ENCODE measurements around the gene PLCL2.
"Not testable (repeated sequence)": the region's sequence is repeated elsewhere in the genome, so short reads cannot be mapped to it uniquely, and the experiment has no call there.

Gene PLCL2

DNA sequence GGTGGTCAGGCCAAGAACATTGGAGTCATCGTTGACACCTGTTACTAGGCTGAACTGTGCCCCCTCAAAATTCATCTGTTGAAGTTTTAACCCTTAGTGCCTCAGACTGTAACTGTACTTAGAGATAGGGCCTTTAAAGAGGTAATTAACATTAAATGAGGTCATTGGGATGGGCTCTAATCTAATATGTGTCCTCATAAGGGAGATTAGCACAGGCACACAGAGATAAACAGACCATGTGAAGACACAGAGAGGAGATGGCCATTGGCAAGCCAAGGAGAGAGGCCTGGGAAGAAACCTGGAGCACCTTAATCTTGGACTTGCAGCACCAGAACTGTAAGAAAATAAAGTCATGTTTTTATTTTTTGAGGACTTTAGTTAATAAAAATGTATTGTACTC lies 59.6 kb downstream of the PLCL2 start:
- H3K27ac ChIP-seq = no peak overlapping the region
- no peak for DNase-seq (ENCODE audit: low spot score)
- POLR2A ChIA-PET (ENCODE audit: low non-redundant PET) = no interaction called here
- TF ChIP-seq, protein P1, sequence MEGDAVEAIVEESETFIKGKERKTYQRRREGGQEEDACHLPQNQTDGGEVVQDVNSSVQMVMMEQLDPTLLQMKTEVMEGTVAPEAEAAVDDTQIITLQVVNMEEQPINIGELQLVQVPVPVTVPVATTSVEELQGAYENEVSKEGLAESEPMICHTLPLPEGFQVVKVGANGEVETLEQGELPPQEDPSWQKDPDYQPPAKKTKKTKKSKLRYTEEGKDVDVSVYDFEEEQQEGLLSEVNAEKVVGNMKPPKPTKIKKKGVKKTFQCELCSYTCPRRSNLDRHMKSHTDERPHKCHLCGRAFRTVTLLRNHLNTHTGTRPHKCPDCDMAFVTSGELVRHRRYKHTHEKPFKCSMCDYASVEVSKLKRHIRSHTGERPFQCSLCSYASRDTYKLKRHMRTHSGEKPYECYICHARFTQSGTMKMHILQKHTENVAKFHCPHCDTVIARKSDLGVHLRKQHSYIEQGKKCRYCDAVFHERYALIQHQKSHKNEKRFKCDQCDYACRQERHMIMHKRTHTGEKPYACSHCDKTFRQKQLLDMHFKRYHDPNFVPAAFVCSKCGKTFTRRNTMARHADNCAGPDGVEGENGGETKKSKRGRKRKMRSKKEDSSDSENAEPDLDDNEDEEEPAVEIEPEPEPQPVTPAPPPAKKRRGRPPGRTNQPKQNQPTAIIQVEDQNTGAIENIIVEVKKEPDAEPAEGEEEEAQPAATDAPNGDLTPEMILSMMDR (conservative IDR thresholded peaks at IDR 0.05; ENCODE audit: low read depth) = no peak
- CTCF ChIA-PET = no interaction called here

DNA sequence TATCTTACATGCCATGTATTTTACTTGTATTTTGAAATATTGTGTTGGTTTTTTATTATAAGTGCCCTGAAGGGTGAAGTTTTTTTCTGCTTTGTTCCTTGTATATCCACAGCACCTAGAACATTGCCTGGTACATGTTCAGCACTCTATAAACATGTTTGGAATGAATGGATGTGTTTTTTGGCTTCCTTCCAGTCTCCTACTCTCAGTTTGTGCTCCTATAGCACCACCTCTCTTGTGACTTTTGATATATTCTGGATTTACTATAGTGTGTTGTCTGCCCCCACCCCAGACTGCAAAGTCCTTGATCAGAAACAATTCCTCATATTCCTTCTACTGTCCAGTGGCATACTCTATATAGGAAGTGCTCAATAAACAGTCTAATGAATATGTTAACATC lies 60.6 kb downstream of the PLCL2 start:
- CTCF ChIA-PET = no interaction called here

DNA sequence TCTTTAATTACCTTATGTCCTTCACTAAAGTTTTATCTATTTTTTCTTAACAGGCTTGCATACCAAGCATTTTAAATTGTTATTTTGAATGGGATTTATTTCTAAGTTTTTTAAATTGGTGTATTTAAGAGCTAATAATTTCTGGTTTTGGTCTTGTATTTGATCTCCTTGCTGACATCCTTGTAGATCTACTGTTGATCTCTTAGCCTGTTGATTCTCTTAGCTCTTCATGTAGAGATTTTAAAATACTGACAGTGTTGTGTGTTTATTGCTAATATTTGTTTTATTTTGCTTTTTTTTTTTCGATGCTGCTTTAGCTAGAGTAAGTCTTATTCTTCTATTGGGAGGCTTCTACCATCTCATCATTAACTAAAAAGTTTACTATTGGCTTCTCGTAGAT lies 65.5 kb downstream of the PLCL2 start:
- TF ChIP-seq, protein P1 (conservative IDR thresholded peaks at IDR 0.05; ENCODE audit: low read depth) = no peak
- CTCF ChIA-PET = no interaction called here
- no peak overlapping the region for H3K27ac ChIP-seq
- POLR2A ChIA-PET (ENCODE audit: low non-redundant PET) = no interaction called here
- no peak for DNase-seq (ENCODE audit: low spot score)

More for the DNA sequence above, 60.6 kb downstream of the PLCL2 start:
- no peak for DNase-seq (ENCODE audit: low spot score)
- no peak overlapping the region for H3K27ac ChIP-seq
- TF ChIP-seq, protein P1 (conservative IDR thresholded peaks at IDR 0.05; ENCODE audit: low read depth) = no peak
- POLR2A ChIA-PET (ENCODE audit: low non-redundant PET) = no interaction called here

DNA sequence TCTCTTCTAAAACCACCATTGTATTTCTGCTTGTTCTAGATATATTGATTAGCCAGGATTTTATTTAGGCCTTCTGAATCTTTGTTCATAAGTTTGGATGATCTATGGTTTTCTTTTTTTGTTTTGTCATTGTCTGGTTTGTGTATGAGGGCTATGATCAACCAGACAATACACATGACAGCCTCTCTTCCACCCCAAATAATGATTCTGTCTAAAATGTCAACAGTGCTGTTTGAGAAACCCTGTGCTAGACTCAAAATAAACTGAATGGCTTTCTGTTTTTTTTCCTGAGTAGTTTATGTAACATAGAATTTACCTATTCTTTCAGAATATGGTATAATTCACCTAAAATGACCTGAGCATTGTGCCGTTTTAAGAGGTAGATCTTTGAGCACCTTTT lies 66.1 kb downstream of the PLCL2 start:
- ChIA-PET POLR2A (ENCODE audit: low non-redundant PET) (no interaction called here), CTCF (no interaction called here)
- TF ChIP-seq, protein P1 (conservative IDR thresholded peaks at IDR 0.05; ENCODE audit: low read depth) = no peak
- no peak for DNase-seq (ENCODE audit: low spot score)
- H3K27ac ChIP-seq = no peak overlapping the region

DNA sequence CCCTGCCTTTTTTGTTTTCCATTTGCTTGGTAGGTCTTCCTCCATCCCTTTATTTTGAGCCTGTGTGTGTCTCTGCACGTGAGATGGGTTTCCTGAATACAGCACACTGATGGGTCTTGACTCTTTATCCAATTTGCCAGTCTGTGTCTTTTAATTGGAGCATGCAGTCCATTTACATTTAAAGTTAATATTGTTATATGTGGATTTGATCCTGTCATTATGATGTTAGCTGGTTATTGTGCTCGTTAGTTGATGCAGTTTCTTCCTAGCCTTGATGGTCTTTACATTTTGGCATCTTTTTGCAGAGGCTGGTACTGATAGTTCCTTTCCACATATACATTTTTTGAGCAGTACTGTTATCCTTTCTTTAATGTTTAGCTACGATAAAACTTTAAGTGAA lies 73.1 kb downstream of the PLCL2 start:
- POLR2A ChIA-PET (ENCODE audit: low non-redundant PET); DNase-seq (ENCODE audit: low spot score); H3K27ac ChIP-seq: not testable (repeated sequence)
- CTCF ChIA-PET = interaction anchor here (0.6 kb wide), 1 partner anchor 134 kb away, joined by 3 read pairs; no protein-coding TSS in a partner anchor

DNA sequence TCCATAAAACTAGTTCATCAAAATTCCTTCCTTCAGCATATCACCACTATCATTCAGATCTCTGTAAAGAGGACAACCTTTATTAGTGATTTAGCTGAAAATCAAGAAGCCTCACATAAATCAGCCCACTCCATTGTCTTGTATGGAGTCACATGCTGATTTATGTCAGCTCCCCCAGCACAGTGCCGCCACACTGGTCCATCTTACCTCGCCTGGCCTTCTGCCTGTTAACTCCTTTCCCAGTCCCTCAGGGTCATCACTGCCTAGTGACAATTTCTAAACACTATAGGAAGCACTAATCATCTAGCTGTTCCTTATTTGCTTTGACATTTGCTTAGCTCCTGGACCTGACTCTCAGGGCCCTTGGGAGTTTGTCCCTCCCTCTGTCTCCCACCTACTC lies 75.4 kb downstream of the PLCL2 start:
- H3K27ac ChIP-seq = no peak overlapping the region
- DNase-seq (ENCODE audit: low spot score) = no peak
- ChIA-PET CTCF (no interaction called here), POLR2A (ENCODE audit: low non-redundant PET) (no interaction called here)
- TF ChIP-seq, protein P1 (conservative IDR thresholded peaks at IDR 0.05; ENCODE audit: low read depth) = no peak

DNA sequence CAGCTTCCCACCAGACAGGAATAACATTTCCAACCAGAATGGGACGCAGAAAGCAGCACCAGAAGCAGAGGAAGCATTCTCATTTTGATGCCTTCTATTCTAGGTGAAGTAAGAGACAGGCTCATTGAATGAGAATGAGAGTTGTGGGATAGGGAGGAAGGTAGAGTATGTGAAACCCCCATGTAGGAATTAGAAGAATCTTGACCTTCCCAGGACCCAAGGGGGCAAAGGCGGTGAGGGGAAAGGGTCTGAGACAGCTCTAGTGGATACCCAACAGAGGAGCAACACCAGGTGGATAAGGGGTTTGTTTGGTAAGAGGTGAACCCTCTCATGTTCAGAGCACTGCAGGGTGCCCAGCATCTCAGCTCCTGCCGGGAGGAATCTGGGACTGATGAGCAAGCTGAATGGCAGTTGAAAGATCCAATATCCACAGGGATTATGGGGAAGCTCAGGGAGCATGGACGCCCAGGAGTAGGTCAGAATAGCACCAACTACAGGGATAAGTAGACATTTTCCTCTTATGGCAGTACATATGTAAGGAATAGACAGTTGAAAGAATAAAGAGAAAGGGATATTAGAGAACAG lies 77.0 kb downstream of the PLCL2 start:
- TF ChIP-seq, protein P1 (conservative IDR thresholded peaks at IDR 0.05; ENCODE audit: low read depth) = no peak
- no peak for DNase-seq (ENCODE audit: low spot score)
- POLR2A ChIA-PET (ENCODE audit: low non-redundant PET) = no interaction called here
- H3K27ac ChIP-seq = no peak overlapping the region
- CTCF ChIA-PET = interaction anchor here (0.6 kb wide), 1 partner anchor 87 kb away, joined by 3 read pairs; no protein-coding TSS in a partner anchor

All from RWPE1 (cell line).